Measurements from ENCODE around the gene SLX4IP. TPM values are rescaled to one million over a fixed set of nuclear protein-coding genes. Genes with fewer than 3 reads are reported as not detected.

Gene SLX4IP
- total RNA-seq, 1 experiment from 2014 or later: 7.4 TPM

DNA sequence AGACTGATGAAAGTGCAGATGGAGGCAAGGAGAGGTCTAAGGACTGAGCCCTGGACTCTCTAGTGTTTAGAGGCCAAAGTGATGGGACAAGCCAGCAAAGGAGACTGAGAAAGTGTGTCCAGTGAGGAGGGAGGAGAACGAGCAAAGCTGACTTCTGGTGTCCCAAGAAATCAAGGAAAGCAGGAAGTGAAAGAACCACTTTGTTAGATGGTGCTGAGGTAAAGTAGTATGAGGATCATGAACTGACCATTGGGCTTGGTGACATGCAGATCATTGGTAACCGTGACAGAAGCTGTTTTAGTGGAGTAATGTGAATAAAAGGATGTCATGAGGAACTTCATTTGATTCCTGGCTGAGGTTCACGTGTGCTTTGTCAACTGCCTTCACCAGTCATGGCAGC is 108.4 kb downstream of the SLX4IP start:
- ChIA-PET CTCF (no interaction called here), POLR2A (no interaction called here)
- Mint-ChIP-seq H3K27me3 (ENCODE audit: low read depth) (no peaks in the 10 kb centered on the region), H3K4me3 (no peak overlapping the region), H3K9me3 (no peaks in the 10 kb centered on the region), H3K27ac (no peak overlapping the region), H3K36me3 (no peaks in the 10 kb centered on the region), H3K4me1 (peaks cover 45% of the 10 kb centered on the region)
- no peak for TF ChIP-seq RORB (CRISPR knock-in tag; IDR thresholded peaks at IDR 0.05)
- TF ChIP-seq RELA (CRISPR knock-in tag; IDR thresholded peaks at IDR 0.05; ENCODE audit: borderline replicate concordance): no peak
- no peak for TF ChIP-seq NFE2L1 (CRISPR knock-in tag; IDR thresholded peaks at IDR 0.05)
- TF ChIP-seq SMAD3 (CRISPR knock-in tag; IDR thresholded peaks at IDR 0.05; ENCODE audit: borderline replicate concordance): no peak
- no peak for TF ChIP-seq ELF4 (CRISPR knock-in tag; IDR thresholded peaks at IDR 0.05; ENCODE audit: low read depth)
- TF ChIP-seq NR1H2 (CRISPR knock-in tag; IDR thresholded peaks at IDR 0.05): no peak
- TF ChIP-seq ZNF396 (CRISPR knock-in tag; IDR thresholded peaks at IDR 0.05; ENCODE audit: borderline replicate concordance): no peak
- ATAC-seq: no peak
- DNase-seq (ENCODE audit: low spot score): no peak

GRCh38 chr20:10547276-10548114 is 112.4 kb downstream of the SLX4IP start:
- H3K27ac Mint-ChIP-seq: no peak overlapping the region
- CTCF ChIA-PET: no interaction called here
- TF ChIP-seq ZNF423 (CRISPR knock-in tag; IDR thresholded peaks at IDR 0.05) (no peak), TEAD1 (CRISPR knock-in tag; IDR thresholded peaks at IDR 0.05) (no peak), ZNF263 (CRISPR knock-in tag; IDR thresholded peaks at IDR 0.05; ENCODE audit: low read depth) (no peak), TEAD4 (CRISPR knock-in tag; IDR thresholded peaks at IDR 0.05) (no peak), ETV6 (CRISPR knock-in tag; IDR thresholded peaks at IDR 0.05) (no peak), NFATC4 (CRISPR knock-in tag; IDR thresholded peaks at IDR 0.05) (no peak), SMAD3 (CRISPR knock-in tag; IDR thresholded peaks at IDR 0.05; ENCODE audit: borderline replicate concordance) (no peak), GRHL2 (CRISPR knock-in tag; IDR thresholded peaks at IDR 0.05; ENCODE audit: insufficient replicate concordance, severe bottlenecking) (no peak), GABPB1 (CRISPR knock-in tag; IDR thresholded peaks at IDR 0.05) (no peak), IRF2 (CRISPR knock-in tag; IDR thresholded peaks at IDR 0.05; ENCODE audit: borderline replicate concordance, low read depth) (no peak), EMX1 (CRISPR knock-in tag; IDR thresholded peaks at IDR 0.05) (no peak), KAT7 (CRISPR knock-in tag; IDR thresholded peaks at IDR 0.05; ENCODE audit: borderline replicate concordance) (no peak), OVOL2 (CRISPR knock-in tag; IDR thresholded peaks at IDR 0.05; ENCODE audit: borderline replicate concordance) (no peak), MYBL2 (CRISPR knock-in tag; IDR thresholded peaks at IDR 0.05) (no peak)
- TF ChIP-seq, protein P1, sequence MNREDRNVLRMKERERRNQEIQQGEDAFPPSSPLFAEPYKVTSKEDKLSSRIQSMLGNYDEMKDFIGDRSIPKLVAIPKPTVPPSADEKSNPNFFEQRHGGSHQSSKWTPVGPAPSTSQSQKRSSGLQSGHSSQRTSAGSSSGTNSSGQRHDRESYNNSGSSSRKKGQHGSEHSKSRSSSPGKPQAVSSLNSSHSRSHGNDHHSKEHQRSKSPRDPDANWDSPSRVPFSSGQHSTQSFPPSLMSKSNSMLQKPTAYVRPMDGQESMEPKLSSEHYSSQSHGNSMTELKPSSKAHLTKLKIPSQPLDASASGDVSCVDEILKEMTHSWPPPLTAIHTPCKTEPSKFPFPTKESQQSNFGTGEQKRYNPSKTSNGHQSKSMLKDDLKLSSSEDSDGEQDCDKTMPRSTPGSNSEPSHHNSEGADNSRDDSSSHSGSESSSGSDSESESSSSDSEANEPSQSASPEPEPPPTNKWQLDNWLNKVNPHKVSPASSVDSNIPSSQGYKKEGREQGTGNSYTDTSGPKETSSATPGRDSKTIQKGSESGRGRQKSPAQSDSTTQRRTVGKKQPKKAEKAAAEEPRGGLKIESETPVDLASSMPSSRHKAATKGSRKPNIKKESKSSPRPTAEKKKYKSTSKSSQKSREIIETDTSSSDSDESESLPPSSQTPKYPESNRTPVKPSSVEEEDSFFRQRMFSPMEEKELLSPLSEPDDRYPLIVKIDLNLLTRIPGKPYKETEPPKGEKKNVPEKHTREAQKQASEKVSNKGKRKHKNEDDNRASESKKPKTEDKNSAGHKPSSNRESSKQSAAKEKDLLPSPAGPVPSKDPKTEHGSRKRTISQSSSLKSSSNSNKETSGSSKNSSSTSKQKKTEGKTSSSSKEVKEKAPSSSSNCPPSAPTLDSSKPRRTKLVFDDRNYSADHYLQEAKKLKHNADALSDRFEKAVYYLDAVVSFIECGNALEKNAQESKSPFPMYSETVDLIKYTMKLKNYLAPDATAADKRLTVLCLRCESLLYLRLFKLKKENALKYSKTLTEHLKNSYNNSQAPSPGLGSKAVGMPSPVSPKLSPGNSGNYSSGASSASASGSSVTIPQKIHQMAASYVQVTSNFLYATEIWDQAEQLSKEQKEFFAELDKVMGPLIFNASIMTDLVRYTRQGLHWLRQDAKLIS (CRISPR knock-in tag; IDR thresholded peaks at IDR 0.05; ENCODE audit: borderline replicate concordance): no peak
- TF ChIP-seq, protein P2, sequence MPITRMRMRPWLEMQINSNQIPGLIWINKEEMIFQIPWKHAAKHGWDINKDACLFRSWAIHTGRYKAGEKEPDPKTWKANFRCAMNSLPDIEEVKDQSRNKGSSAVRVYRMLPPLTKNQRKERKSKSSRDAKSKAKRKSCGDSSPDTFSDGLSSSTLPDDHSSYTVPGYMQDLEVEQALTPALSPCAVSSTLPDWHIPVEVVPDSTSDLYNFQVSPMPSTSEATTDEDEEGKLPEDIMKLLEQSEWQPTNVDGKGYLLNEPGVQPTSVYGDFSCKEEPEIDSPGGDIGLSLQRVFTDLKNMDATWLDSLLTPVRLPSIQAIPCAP (CRISPR knock-in tag; IDR thresholded peaks at IDR 0.05): no peak
- TF ChIP-seq, protein P3, sequence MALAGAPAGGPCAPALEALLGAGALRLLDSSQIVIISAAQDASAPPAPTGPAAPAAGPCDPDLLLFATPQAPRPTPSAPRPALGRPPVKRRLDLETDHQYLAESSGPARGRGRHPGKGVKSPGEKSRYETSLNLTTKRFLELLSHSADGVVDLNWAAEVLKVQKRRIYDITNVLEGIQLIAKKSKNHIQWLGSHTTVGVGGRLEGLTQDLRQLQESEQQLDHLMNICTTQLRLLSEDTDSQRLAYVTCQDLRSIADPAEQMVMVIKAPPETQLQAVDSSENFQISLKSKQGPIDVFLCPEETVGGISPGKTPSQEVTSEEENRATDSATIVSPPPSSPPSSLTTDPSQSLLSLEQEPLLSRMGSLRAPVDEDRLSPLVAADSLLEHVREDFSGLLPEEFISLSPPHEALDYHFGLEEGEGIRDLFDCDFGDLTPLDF (CRISPR knock-in tag; IDR thresholded peaks at IDR 0.05): no peak
- TF ChIP-seq, protein P4, sequence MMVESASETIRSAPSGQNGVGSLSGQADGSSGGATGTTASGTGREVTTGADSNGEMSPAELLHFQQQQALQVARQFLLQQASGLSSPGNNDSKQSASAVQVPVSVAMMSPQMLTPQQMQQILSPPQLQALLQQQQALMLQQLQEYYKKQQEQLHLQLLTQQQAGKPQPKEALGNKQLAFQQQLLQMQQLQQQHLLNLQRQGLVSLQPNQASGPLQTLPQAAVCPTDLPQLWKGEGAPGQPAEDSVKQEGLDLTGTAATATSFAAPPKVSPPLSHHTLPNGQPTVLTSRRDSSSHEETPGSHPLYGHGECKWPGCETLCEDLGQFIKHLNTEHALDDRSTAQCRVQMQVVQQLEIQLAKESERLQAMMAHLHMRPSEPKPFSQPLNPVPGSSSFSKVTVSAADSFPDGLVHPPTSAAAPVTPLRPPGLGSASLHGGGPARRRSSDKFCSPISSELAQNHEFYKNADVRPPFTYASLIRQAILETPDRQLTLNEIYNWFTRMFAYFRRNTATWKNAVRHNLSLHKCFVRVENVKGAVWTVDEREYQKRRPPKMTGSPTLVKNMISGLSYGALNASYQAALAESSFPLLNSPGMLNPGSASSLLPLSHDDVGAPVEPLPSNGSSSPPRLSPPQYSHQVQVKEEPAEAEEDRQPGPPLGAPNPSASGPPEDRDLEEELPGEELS (CRISPR knock-in tag; IDR thresholded peaks at IDR 0.05): no peak

More at GRCh38 chr20:10547276-10548114, 112.4 kb downstream of the SLX4IP start:
- Mint-ChIP-seq H3K4me1 (peaks cover 47% of the 10 kb centered on the region), H3K9me3 (no peaks in the 10 kb centered on the region), H3K4me3 (no peak overlapping the region), H3K36me3 (no peaks in the 10 kb centered on the region), H3K27me3 (ENCODE audit: low read depth) (no peaks in the 10 kb centered on the region)
- no peak for ATAC-seq
- no peak for DNase-seq (ENCODE audit: low spot score)
- POLR2A ChIA-PET: interaction anchor here (0.6 kb wide), 1 partner anchor 938 kb away, joined by 3 read pairs; no protein-coding TSS in a partner anchor

Measured in WTC11 (cell line).